ENCODE measurements around the gene ZSWIM1.
A peak's percentile ranks its signal among the peaks of the same experiment; 100 is the strongest.
"Not testable (repeated sequence)": the region's sequence is repeated elsewhere in the genome, so short reads cannot be mapped to it uniquely, and the experiment has no call there.

ZSWIM1 gene

DNA sequence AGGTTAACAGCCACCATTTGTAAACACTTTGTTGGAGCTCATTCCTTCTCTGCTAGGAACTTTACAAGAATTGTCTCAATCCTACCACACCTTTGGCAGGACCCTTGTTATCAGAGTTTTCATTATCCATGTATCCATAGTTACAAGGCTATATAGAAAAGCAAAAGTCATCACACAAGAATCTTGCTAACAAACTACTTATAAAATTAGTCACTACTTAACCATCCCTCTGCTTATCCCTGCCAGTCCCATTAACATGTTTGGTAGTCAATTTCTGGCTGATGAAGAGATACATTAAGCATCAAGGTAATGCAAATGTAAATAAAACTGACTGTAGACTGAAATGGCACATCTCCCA, 13.2 kb upstream of the ZSWIM1 start:
- no peaks in the 10 kb centered on the region for H3K27me3 Mint-ChIP-seq
- ATAC-seq (no peak), DNase-seq (no peak)
- H3K4me1 Mint-ChIP-seq = no peaks in the 10 kb centered on the region
- no peak overlapping the region for H3K27ac Mint-ChIP-seq
- H3K9me3 Mint-ChIP-seq = no peaks in the 10 kb centered on the region
- H3K4me3 Mint-ChIP-seq = no peak overlapping the region

DNA sequence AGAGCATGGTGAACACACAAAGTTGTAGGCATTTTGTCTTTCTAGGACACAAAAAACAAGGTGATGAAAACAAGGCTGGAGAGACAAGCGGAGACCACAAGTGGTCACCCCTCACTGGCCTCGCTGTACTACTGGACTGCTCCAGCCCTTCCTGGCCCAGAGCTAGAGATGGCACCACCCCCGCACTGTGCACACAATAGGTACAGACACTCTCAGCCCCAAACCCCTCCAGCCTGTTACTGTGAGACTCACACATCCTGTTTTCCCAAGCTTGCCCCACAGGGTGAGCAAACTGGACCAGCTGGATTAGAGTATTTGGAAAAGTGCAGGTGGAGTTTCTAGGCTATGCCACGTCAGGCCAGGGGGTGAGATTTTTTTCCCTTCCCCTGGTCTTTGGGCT, 8.4 kb upstream of the ZSWIM1 start:
- no peaks in the 10 kb centered on the region for H3K4me1 Mint-ChIP-seq
- H3K27ac Mint-ChIP-seq = no peak overlapping the region
- H3K4me3 Mint-ChIP-seq = no peak overlapping the region
- ATAC-seq (no peak), DNase-seq (no peak)
- H3K27me3 Mint-ChIP-seq = no peaks in the 10 kb centered on the region
- H3K9me3 Mint-ChIP-seq = no peaks in the 10 kb centered on the region

DNA sequence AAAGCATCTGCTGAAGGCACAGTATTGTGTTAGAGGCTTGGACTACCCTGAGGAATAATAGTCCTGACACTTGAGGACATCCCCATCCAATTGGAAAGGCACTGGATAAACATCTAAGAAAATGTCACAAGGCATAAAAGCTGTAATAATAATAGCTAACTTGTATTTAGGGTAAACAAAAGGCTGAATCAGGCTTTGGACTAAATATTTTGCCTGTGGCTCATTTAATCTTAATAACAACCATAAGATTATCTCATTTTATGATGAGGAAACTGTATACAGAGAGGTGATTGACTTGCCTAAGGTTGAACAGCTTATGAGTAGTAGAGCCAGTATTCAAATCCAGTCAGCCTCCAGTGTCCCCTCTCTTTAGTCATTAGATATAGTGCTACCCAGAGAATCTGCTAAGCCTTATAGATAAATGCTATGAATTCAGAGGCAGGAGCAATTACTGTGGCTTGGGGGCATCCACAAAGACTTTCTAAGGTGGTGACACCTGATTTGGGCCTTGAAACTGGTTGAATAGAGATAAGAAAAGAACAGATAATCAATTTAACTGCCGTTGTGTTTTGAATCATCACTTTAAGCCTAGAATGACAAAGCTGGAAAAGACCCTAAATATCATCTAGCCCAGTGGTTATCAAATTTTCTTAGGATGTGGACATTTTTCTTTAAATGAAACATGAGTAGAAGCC, 7.5 kb upstream of the ZSWIM1 start:
- no peaks in the 10 kb centered on the region for H3K4me1 Mint-ChIP-seq
- H3K4me3 Mint-ChIP-seq = no peak overlapping the region
- ATAC-seq (no peak), DNase-seq (no peak)
- H3K9me3 Mint-ChIP-seq = no peaks in the 10 kb centered on the region
- no peaks in the 10 kb centered on the region for H3K27me3 Mint-ChIP-seq
- H3K27ac Mint-ChIP-seq = no peak overlapping the region

DNA sequence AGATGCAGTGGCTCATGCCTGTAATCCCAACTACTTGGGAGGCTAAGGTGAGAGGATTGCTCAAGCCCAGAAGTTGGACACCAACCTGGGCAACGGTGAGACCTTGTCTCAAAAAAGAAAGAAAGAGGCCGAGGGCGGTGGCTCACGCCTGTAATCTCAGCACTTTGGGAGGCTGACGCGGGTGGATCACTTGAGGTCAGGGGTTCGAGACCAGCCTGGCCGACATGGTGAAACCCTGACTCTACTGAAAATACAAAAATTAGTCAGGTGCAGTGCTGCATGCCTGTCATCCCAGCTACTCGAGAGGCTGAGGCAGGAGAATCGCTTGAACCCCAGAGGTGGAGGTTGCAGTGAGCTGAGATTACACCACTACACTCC, 6.9 kb upstream of the ZSWIM1 start:
- H3K27me3 Mint-ChIP-seq, DNase-seq, H3K9me3 Mint-ChIP-seq, H3K27ac Mint-ChIP-seq, H3K4me3 Mint-ChIP-seq, H3K4me1 Mint-ChIP-seq, ATAC-seq: not testable (repeated sequence)

DNA sequence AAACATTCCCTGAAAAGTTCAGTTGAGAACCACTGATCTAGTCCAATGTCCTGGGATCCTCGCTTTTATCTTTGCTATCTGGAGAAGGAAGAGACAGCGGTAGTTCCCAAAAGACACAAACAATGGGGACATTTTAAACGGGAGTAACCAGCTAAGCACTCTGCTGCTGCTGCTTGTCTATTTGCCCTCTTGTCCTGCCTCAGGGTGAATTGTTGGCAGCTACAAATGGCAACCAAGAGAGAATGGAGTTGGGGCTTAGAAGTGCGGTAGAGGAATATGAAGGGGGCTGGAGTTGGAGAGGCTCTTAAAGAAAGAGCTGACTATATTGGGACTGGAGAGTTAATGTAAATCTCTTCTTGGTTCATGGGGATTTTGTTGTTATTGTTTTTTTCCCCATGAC, 6.5 kb upstream of the ZSWIM1 start:
- ATAC-seq (no peak), DNase-seq (no peak)
- Mint-ChIP-seq H3K4me3 (no peak overlapping the region), H3K4me1 (no peaks in the 10 kb centered on the region), H3K27me3 (no peaks in the 10 kb centered on the region), H3K9me3 (no peaks in the 10 kb centered on the region), H3K27ac (peak overlapping the region in 1 of 2 donors; percentile 20)

DNA sequence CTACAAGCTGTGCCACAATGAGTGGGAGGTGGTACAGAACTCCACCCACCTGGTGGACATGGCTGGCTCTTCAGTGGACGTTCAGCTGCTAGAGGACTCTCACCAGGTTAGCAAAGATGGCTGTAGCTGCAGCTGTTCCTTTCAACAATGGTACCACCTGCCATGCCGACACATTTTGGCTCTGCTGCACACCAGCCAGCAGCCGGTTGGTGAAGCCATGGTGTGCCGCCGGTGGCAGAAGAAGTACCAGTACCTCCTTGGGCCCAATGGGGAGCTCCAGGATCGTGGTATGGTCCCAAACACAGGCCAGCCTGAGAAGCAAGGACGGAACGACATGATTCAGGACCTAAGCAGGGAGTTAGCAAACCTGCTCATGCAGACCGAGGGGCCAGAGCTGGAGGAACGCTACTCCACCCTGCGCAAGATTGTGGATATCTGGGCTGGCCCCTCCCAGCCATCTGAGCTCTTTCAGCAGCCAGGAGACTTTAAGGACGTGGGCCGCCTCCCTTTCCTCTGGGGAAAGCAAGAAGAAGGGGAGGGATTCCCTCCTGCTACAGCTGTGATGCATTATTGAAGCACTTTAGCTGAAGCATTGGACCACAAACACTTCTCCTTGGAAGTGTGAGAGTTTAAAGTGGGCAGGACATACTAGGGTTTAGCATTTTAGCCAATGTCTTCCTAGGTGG, 2.8 kb upstream of the ZSWIM1 start:
- H3K27me3 Mint-ChIP-seq = no peaks in the 10 kb centered on the region
- H3K4me1 Mint-ChIP-seq = peaks cover 29% of the 10 kb centered on the region
- no peak overlapping the region for H3K4me3 Mint-ChIP-seq
- no peak overlapping the region for H3K27ac Mint-ChIP-seq
- no peaks in the 10 kb centered on the region for H3K9me3 Mint-ChIP-seq
- DNase-seq (no peak), ATAC-seq (no peak)

DNA sequence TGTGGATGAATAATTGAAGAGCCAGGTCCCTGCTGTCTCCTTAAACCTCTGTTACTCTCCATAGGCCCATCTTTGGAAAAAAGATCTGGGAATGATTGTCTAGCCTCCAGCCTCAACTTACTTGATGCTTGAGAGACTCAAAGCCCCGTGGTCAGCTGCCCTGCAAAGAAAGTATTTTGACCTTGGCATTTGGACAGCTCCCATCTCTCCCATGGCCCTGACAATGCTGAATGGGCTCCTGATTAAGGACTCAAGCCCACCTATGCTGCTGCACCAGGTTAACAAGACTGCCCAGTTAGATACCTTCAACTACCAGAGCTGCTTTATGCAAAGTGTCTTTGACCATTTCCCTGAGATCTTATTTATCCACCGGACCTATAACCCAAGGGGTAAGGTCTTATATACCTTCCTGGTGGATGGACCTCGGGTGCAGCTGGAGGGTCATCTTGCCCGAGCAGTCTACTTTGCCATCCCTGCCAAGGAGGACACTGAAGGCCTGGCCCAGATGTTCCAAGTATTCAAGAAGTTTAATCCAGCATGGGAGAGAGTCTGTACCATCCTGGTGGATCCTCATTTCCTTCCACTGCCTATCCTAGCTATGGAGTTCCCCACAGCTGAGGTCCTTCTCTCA, 1.6 kb downstream of the ZSWIM1 start:
- no peak for DNase-seq
- H3K4me1 Mint-ChIP-seq = peaks cover 70% of the 10 kb centered on the region
- H3K4me3 Mint-ChIP-seq = peak overlapping the region; percentile 44 to 68
- no peaks in the 10 kb centered on the region for H3K9me3 Mint-ChIP-seq
- peak overlapping the region in 1 of 2 donors; percentile 63 for H3K27ac Mint-ChIP-seq
- no peak for ATAC-seq
- no peaks in the 10 kb centered on the region for H3K27me3 Mint-ChIP-seq

DNA sequence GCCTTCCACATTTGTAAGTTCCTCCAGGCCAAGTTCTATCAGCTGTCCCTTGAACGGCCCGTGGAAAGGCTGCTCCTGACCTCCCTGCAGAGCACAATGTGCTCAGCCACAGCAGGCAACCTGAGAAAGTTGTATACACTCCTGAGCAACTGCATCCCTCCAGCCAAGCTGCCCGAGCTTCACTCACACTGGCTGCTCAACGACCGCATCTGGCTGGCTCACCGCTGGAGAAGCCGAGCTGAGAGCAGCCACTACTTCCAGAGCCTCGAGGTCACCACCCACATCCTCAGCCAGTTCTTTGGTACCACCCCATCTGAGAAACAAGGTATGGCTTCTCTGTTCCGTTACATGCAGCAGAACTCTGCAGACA, 2.1 kb downstream of the ZSWIM1 start:
- H3K4me3 Mint-ChIP-seq = no peak overlapping the region
- DNase-seq (no peak), ATAC-seq (no peak)
- H3K9me3 Mint-ChIP-seq = no peaks in the 10 kb centered on the region
- H3K4me1 Mint-ChIP-seq = peaks cover 71% of the 10 kb centered on the region
- no peaks in the 10 kb centered on the region for H3K27me3 Mint-ChIP-seq
- peak overlapping the region in 1 of 2 donors; percentile 63 for H3K27ac Mint-ChIP-seq

DNA sequence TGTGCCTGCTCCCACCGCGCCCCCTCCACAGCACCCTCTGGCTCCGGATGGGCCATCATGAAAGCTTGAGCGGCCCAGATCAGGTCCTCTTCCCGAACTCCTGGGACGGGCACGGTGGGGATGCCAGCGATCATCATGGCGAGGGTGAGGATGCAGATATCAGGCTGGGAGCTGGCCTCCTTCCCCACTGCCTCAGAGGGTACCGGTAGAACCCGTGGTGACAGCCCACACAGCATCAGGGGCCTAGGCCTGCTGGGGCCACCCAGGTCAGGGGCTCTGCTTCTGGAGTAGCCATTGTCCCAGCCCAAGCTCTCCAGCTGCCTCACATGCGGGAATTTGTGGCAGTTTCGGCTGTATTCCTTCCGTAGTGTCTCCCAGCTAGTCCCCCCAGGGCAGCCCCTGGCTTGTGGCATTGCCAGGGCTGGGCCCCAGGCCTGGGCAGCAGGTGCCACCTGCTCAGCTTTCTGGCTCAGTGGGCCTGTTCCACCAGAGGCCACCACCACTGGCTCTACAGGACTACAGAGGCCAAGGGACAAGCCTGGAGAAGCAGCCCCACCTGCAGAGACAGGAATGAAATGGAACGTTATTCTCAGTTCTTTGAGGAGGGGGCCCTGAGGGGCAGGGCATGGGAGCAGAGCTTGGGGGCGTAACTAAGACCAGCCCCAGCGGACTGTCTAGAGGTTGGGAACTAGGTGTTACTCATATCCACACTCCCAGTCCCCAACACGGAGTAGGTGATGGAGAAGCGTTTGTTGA, 5.7 kb downstream of the ZSWIM1 start:
- ATAC-seq (no peak), DNase-seq (no peak)
- H3K9me3 Mint-ChIP-seq = no peaks in the 10 kb centered on the region
- no peaks in the 10 kb centered on the region for H3K27me3 Mint-ChIP-seq
- H3K4me3 Mint-ChIP-seq = no peak overlapping the region
- peaks cover 80% of the 10 kb centered on the region for H3K4me1 Mint-ChIP-seq
- no peak overlapping the region for H3K27ac Mint-ChIP-seq

DNA sequence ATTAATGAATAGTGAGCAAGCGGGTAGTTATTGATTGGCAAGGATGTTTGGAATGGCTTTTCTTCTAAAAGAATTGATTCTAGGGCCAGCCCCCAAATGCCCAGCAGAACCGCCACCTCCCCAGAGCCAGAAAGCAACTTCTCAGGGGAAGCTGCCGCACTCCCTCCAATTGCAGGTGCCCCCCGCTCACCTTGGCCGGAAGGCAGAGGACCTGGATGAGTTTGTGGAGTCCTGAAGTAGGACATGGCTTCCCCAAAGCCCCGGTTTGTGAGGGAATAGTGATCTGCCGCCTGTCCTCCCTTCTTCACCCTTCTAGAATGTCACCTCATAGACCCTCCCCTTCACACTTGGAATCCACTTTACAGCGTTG, 6.3 kb downstream of the ZSWIM1 start, which contains the start of gene SPATA25:
TSS of gene SPATA25 (minus strand) at position 277 of the 370 bp plus-strand sequence. CDS start at position 245, 32 bp downstream.
- Mint-ChIP-seq H3K4me3 (no peak within 1 kb of the TSS), H3K9me3 (no peaks in the 10 kb centered on the region), H3K27ac (peak within 1 kb of the TSS in 1 of 2 donors; percentile 8)

DNA sequence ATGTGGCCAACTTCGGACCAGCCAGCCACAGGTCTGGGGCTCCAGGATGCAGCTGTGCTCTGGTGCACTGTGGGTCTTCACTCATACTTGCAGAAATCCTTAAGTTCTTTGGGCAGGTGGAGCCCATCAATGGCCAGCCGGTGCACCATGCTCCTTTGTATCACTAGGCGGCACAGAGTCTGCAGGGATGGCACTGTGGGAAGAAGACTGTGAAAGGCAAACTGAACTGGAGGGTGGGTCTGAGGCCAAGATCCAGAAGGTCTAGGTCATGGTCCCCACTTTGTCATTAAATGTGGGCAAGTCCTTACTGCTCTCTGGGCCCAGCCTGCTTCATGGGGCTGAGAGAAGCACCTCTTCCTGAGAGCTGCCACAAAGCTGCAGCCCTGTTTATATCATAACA, 7.7 kb downstream of the ZSWIM1 start:
- H3K4me3 Mint-ChIP-seq = no peak overlapping the region
- H3K9me3 Mint-ChIP-seq = no peaks in the 10 kb centered on the region
- no peaks in the 10 kb centered on the region for H3K27me3 Mint-ChIP-seq
- ATAC-seq = no peak
- DNase-seq = no peak
- H3K4me1 Mint-ChIP-seq = peaks cover 78% of the 10 kb centered on the region
- H3K27ac Mint-ChIP-seq = no peak overlapping the region

More for the DNA sequence above, 6.3 kb downstream of the ZSWIM1 start, which contains the start of gene SPATA25:
- no peak for ATAC-seq
- no peak for DNase-seq
- peaks cover 80% of the 10 kb centered on the region for H3K4me1 Mint-ChIP-seq
- no peaks in the 10 kb centered on the region for H3K27me3 Mint-ChIP-seq

DNA sequence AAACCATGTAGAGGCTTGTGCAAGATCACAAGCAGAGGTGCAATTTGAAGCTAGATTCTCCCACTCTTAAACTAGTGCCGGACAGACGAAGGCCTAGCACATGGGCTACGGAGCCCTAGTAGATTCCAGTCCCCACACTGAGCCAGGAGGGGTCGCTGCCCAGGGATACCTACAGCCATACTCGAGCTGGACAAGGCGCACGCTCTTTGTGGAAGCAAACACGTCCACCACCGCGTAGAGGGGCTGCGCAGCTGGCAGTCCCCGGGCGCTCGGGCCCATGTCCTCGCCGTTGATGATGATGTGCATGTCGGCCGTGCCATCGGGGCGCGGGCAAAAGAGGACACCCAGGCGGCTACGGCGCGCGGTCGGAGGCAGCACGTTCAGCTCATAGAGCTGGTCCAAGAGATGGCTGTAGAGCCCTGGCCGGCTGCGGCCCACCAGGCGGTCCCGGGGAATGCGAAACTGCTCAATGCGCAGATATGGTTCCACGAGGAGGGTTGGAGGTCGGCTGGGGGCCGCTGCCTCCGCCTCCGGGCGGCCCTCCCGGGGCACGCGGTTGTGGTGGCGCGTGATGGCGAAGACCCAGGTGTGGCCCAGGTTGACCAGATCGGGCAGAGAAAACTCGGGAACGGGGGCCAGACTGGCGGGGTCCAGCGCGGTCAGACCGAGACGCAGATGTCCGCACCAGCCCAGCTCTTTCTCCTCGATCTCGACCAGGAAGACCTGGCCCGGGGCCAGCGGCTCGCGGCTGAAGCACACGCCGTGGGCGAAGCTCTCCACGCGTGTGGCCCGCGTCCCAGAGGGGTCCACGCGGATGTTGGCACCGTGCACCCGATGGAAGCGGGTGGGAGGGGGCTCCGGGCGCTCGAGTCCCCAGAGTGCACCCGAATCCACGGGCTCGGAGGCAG, 9.3 kb downstream of the ZSWIM1 start:
- peak overlapping the region; percentile 95 to 97 for H3K27ac Mint-ChIP-seq
- H3K9me3 Mint-ChIP-seq = no peaks in the 10 kb centered on the region
- ATAC-seq = peak; percentile 72
- DNase-seq = peak; percentile 52 to 66
- no peaks in the 10 kb centered on the region for H3K27me3 Mint-ChIP-seq
- H3K4me1 Mint-ChIP-seq = peaks cover 69% of the 10 kb centered on the region
- H3K4me3 Mint-ChIP-seq = peak overlapping the region; percentile 94 to 95

DNA sequence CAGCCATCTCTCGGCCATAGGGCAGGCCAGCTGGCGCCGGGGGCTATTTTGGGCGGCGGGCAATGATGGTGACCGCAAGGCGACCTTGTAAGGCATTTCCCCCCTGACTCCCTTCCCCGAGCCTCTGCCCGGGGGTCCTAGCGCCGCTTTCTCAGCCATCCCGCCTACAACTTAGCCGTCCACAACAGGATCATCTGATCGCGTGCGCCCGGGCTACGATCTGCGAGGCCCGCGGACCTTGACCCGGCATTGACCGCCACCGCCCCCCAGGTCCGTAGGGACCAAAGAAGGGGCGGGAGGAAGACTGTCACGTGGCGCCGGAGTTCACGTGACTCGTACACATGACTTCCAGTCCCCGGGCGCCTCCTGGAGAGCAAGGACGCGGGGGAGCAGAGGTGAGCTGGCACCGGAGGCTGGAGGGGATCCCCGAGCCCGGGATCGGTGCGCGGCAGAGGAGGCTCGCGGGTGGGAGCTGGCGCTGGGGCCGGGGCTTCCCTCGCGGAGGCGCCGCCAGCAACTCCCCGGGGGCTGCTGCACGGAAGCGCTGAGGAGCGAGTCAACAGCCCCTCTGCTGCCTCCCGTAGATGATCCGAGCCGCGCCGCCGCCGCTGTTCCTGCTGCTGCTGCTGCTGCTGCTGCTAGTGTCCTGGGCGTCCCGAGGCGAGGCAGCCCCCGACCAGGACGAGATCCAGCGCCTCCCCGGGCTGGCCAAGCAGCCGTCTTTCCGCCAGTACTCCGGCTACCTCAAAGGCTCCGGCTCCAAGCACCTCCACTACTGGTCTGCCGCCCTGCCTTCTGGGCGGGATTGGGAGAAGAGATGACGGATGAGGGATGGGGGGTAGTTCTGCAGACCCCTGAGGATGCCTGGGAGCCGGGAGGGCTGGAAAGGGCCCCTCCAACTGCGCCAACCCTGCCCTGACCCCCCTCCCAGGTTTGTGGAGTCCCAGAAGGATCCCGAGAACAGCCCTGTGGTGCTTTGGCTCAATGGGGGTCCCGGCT, 10.3 kb downstream of the ZSWIM1 start, which contains the start of the genes CTSA and NEURL2:
TSS of gene CTSA (plus strand) at position 351 of the 999 bp plus-strand sequence. CDS start at position 585, 234 bp downstream.
TSS of gene NEURL2 (minus strand) at position 224 of the 999 bp plus-strand sequence. CDS start at position 7, 217 bp downstream.
- no peaks in the 10 kb centered on the region for H3K9me3 Mint-ChIP-seq
- H3K27me3 Mint-ChIP-seq = no peaks in the 10 kb centered on the region
- peaks cover 60% of the 10 kb centered on the region for H3K4me1 Mint-ChIP-seq
- peak; percentile 83 to 87 for DNase-seq
- ATAC-seq = peak; percentile 80
- peak within 1 kb of the TSS; percentile 95 to 97 for H3K27ac Mint-ChIP-seq
- H3K4me3 Mint-ChIP-seq = peak within 1 kb of the TSS; percentile 94 to 95

All from stimulated activated naive CD8-positive, alpha-beta T cell treated with anti-CD3 and anti-CD28 coated beads, Interleukin-15, amount 100 ng/mL, for 72 hours (primary cell).